ENCODE results near the gene PLB1. TPM values are rescaled to one million over a fixed set of nuclear protein-coding genes. Genes with fewer than 3 reads are reported as not detected.

PLB1 gene
- total RNA-seq, 2 experiments from 2014 or later: not detected

DNA sequence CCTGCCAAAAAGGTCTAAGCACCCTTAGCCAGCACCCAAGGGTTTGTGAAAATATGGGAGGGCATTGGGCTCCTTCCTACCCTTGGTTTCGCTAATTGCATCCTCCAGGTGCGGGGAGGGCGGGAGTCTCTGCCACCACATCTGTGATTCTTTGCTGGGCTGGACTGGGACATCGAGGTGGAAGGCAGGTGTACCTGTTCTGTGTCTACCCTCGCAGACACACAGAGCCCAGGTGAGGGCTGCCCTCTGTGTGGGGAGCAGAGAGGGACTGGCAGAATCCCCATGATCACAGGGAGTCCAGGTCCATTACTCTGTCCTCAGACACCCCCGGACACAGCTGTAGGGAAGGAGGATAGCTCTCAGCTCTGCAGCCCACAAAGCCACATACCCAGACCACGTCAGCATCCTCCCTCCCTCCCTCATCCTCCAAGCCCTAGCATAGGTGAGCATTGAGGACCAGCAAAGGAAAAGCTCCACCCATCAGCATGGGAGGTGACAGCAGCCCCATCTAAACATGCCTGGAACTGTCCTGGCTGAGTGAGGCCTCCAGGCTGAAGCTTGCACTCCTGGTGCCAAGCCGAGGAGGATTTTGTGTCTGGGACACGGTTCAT, 49.8 kb downstream of the PLB1 start:
- TF ChIP-seq, protein P1, sequence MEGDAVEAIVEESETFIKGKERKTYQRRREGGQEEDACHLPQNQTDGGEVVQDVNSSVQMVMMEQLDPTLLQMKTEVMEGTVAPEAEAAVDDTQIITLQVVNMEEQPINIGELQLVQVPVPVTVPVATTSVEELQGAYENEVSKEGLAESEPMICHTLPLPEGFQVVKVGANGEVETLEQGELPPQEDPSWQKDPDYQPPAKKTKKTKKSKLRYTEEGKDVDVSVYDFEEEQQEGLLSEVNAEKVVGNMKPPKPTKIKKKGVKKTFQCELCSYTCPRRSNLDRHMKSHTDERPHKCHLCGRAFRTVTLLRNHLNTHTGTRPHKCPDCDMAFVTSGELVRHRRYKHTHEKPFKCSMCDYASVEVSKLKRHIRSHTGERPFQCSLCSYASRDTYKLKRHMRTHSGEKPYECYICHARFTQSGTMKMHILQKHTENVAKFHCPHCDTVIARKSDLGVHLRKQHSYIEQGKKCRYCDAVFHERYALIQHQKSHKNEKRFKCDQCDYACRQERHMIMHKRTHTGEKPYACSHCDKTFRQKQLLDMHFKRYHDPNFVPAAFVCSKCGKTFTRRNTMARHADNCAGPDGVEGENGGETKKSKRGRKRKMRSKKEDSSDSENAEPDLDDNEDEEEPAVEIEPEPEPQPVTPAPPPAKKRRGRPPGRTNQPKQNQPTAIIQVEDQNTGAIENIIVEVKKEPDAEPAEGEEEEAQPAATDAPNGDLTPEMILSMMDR (conservative IDR thresholded peaks at IDR 0.05; ENCODE audit: low read length): no peak
- TF ChIP-seq EZH2phosphoT487 (IDR thresholded peaks at IDR 0.05; ENCODE audit: borderline replicate concordance, low read depth, low read length): no peak
- POLR2A ChIA-PET: no interaction called here
- CTCF ChIA-PET (ENCODE audit: unreplicated experiment): no interaction called here
- H3K36me3 ChIP-seq (ENCODE audit: insufficient read depth, low read length): no peaks in the 10 kb centered on the region
- BruUV-seq (replicated peaks): no TSS peak
- no peak overlapping the region for H3K4me3 ChIP-seq (ENCODE audit: low read depth, low read length, poor library complexity, severe bottlenecking)
- no peak overlapping the region for H2AFZ ChIP-seq (ENCODE audit: low read length)
- H3K9me3 ChIP-seq (ENCODE audit: low read length): no peaks in the 10 kb centered on the region
- no peak for DNase-seq (ENCODE audit: low spot score)
- no peaks in the 10 kb centered on the region for H3K9me2 ChIP-seq (ENCODE audit: insufficient read depth, low read length)
- H3K4me1 ChIP-seq (ENCODE audit: insufficient read depth, low read length, poor library complexity, severe bottlenecking): no peaks in the 10 kb centered on the region
- intact Hi-C loops (cut with micrococcal nuclease; ENCODE audit: unreplicated experiment): no loop called here
- H3K27ac ChIP-seq (ENCODE audit: low read depth, low read length, poor library complexity, severe bottlenecking): no peak overlapping the region
- no peak overlapping the region for H3K4me2 ChIP-seq (ENCODE audit: low read length)
- H4K20me1 ChIP-seq (ENCODE audit: insufficient read depth, low read length): no peaks in the 10 kb centered on the region
- H3K79me2 ChIP-seq (ENCODE audit: insufficient read depth, low read depth, low read length): no peaks in the 10 kb centered on the region

DNA sequence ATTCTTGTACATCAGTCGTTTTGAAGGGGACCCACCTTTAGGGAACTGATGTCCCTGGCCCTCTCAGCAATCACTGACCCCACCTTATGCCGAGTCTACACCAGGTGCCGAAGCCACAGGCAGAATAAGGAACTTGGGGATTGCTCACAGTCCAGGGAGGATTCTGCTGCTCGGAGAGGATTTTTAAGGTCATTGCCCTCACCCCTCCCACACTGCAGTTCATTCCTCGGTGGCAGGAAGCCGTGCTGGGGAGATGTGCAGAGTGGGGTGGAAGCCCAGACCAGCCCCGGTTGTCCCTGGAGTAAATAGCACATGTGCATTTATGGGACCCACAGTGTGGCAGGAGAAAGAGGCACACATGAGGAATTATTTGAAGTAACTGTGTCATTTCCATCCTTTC, 50.4 kb downstream of the PLB1 start:
- H2AFZ ChIP-seq (ENCODE audit: low read length): no peak overlapping the region
- DNase-seq (ENCODE audit: low spot score): no peak
- H3K79me2 ChIP-seq (ENCODE audit: insufficient read depth, low read depth, low read length): no peaks in the 10 kb centered on the region
- no peaks in the 10 kb centered on the region for H3K9me2 ChIP-seq (ENCODE audit: insufficient read depth, low read length)
- TF ChIP-seq EZH2phosphoT487 (IDR thresholded peaks at IDR 0.05; ENCODE audit: borderline replicate concordance, low read depth, low read length): no peak
- TF ChIP-seq, protein P1 (conservative IDR thresholded peaks at IDR 0.05; ENCODE audit: low read length): no peak
- BruUV-seq (replicated peaks): no TSS peak
- ChIA-PET CTCF (ENCODE audit: unreplicated experiment) (no interaction called here), POLR2A (interaction anchor here (0.6 kb wide), 1 partner anchor 555 kb away, joined by 5 read pairs; no protein-coding TSS in a partner anchor)
- intact Hi-C loops (cut with micrococcal nuclease; ENCODE audit: unreplicated experiment): no loop called here
- H3K4me1 ChIP-seq (ENCODE audit: insufficient read depth, low read length, poor library complexity, severe bottlenecking): no peaks in the 10 kb centered on the region
- H3K4me3 ChIP-seq (ENCODE audit: low read depth, low read length, poor library complexity, severe bottlenecking): no peak overlapping the region
- no peaks in the 10 kb centered on the region for H3K9me3 ChIP-seq (ENCODE audit: low read length)
- H3K36me3 ChIP-seq (ENCODE audit: insufficient read depth, low read length): no peaks in the 10 kb centered on the region
- no peak overlapping the region for H3K4me2 ChIP-seq (ENCODE audit: low read length)
- H3K27ac ChIP-seq (ENCODE audit: low read depth, low read length, poor library complexity, severe bottlenecking): no peak overlapping the region
- no peaks in the 10 kb centered on the region for H4K20me1 ChIP-seq (ENCODE audit: insufficient read depth, low read length)

DNA sequence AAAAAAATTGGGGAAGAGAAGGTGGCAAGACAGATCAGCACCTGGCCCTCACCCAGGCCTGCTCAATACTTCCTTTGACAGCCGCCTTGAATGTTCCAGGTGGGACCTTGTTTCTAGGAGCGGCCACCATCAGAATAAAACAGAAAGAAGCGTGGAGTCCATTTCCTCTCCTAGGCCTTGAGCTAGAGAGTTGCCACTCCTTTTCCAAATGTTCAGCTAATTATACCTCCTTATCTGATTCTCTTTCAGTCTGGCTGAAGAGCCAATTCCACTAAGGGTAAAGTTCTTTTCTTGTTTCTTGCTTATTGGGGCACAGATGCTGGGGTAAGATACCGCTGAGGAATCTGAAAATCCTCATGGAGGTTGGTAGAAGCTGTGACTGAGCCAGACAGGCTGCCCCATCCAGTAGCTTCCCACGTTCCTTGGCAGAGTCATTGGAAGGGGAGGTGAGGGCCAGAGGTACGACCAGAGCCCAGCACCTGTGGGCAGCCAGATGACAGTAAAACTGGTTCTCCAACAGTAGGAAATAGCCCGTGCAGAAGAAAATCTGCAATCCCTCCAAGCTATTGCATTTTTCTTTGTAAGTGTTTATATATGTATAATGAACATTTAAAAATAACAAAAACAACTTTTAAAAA, 51.5 kb downstream of the PLB1 start:
- Histone ChIP-seq H4K20me1 (ENCODE audit: insufficient read depth, low read length) (no peaks in the 10 kb centered on the region), H3K36me3 (ENCODE audit: insufficient read depth, low read length) (no peaks in the 10 kb centered on the region), H3K4me1 (ENCODE audit: insufficient read depth, low read length, poor library complexity, severe bottlenecking) (no peaks in the 10 kb centered on the region), H3K4me3 (ENCODE audit: low read depth, low read length, poor library complexity, severe bottlenecking) (no peak overlapping the region), H3K79me2 (ENCODE audit: insufficient read depth, low read depth, low read length) (no peaks in the 10 kb centered on the region), H3K27ac (ENCODE audit: low read depth, low read length, poor library complexity, severe bottlenecking) (no peak overlapping the region), H3K9me2 (ENCODE audit: insufficient read depth, low read length) (no peaks in the 10 kb centered on the region), H3K9me3 (ENCODE audit: low read length) (no peaks in the 10 kb centered on the region), H2AFZ (ENCODE audit: low read length) (no peak overlapping the region), H3K4me2 (ENCODE audit: low read length) (no peak overlapping the region)
- intact Hi-C loops (cut with micrococcal nuclease; ENCODE audit: unreplicated experiment): no loop called here
- DNase-seq (ENCODE audit: low spot score): no peak
- ChIA-PET POLR2A (interaction anchor here (0.6 to 0.9 kb wide), 4 partner anchors 29 to 556 kb away, joined by 3 to 5 read pairs (median 4); no protein-coding TSS in a partner anchor), CTCF (ENCODE audit: unreplicated experiment) (no interaction called here)
- TF ChIP-seq EZH2phosphoT487 (IDR thresholded peaks at IDR 0.05; ENCODE audit: borderline replicate concordance, low read depth, low read length): no peak
- TF ChIP-seq, protein P1 (conservative IDR thresholded peaks at IDR 0.05; ENCODE audit: low read length): no peak
- BruUV-seq (replicated peaks): no TSS peak
